Measurements from ENCODE around the gene GABBR2. TPM values are rescaled to one million over a fixed set of nuclear protein-coding genes. Genes with fewer than 3 reads are reported as not detected.

GABBR2 gene
- total and polyA plus RNA-seq, 9 of the 15 experiments (the other 6 are each of a cell fraction or from before 2014, with no cell fraction given) = 0.15 to 1.9 (median 0.32) TPM

DNA sequence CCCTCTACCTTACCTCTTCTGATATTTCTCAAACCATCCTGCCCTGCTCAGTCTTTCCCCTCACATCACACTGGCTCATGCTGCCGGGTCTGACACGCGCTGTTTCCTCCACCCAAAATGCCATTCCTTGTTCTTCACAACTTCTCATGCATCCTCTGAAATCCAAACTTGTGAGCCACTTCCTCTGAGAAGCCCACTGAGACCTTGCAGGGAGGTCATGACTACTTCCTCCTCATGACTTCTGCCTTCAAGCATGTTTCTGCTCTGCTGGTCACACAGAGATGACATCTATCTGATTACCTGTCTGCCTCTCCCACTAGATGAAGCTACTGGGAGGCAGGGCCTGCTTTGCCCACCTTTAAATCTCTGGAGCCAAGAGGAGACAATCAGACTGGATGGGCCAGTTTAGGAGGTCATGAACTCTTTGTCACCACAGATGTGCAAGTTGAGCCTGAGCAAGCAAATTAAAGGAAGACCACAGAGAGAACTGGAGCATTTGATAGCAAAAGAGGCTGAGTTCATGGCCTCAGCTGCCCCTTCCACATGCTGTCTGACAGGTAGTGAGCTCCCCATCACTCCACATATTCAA lies 333.5 kb downstream of the GABBR2 start (continued):
- TF ChIP-seq, protein P1, sequence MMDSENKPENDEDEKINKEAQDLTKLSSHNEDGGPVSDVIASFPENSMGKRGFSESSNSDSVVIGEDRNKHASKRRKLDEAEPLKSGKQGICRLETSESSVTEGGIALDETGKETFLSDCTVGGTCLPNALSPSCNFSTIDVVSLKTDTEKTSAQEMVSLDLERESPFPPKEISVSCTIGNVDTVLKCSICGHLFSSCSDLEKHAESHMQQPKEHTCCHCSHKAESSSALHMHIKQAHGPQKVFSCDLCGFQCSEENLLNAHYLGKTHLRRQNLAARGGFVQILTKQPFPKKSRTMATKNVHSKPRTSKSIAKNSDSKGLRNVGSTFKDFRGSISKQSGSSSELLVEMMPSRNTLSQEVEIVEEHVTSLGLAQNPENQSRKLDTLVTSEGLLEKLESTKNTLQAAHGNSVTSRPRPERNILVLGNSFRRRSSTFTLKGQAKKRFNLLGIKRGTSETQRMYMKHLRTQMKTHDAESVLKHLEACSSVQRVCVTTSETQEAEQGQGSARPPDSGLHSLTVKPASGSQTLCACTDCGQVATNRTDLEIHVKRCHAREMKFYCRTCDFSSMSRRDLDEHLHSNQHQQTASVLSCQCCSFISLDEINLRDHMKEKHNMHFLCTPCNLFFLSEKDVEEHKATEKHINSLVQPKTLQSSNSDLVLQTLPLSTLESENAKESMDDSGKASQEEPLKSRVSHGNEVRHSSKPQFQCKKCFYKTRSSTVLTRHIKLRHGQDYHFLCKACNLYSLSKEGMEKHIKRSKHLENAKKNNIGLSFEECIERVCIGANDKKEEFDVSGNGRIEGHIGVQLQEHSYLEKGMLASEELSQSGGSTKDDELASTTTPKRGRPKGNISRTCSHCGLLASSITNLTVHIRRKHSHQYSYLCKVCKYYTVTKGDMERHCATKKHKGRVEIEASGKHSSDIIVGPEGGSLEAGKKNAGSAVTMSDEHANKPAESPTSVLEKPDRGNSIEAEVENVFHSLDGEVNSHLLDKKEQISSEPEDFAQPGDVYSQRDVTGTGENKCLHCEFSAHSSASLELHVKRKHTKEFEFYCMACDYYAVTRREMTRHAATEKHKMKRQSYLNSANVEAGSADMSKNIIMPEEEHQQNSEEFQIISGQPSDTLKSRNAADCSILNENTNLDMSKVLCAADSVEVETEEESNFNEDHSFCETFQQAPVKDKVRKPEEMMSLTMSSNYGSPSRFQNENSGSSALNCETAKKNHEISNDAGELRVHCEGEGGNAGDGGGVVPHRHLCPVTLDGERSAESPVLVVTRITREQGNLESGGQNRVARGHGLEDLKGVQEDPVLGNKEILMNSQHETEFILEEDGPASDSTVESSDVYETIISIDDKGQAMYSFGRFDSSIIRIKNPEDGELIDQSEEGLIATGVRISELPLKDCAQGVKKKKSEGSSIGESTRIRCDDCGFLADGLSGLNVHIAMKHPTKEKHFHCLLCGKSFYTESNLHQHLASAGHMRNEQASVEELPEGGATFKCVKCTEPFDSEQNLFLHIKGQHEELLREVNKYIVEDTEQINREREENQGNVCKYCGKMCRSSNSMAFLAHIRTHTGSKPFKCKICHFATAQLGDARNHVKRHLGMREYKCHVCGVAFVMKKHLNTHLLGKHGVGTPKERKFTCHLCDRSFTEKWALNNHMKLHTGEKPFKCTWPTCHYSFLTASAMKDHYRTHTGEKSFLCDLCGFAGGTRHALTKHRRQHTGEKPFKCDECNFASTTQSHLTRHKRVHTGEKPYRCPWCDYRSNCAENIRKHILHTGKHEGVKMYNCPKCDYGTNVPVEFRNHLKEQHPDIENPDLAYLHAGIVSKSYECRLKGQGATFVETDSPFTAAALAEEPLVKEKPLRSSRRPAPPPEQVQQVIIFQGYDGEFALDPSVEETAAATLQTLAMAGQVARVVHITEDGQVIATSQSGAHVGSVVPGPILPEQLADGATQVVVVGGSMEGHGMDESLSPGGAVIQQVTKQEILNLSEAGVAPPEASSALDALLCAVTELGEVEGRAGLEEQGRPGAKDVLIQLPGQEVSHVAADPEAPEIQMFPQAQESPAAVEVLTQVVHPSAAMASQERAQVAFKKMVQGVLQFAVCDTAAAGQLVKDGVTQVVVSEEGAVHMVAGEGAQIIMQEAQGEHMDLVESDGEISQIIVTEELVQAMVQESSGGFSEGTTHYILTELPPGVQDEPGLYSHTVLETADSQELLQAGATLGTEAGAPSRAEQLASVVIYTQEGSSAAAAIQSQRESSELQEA (IDR thresholded peaks at IDR 0.05; ENCODE audit: low read depth) = no peak
- TF ChIP-seq ZNF212 (CRISPR knock-in tag; IDR thresholded peaks at IDR 0.05) (no peak), RBM25 (IDR thresholded peaks at IDR 0.05; ENCODE audit: low read depth, low read length, severe bottlenecking) (peak; percentile 87), THRAP3 (IDR thresholded peaks at IDR 0.05; ENCODE audit: borderline replicate concordance) (no peak), SUPT5H (IDR thresholded peaks at IDR 0.05) (no peak), CCNT2 (IDR thresholded peaks at IDR 0.05; ENCODE audit: borderline replicate concordance, extremely low read depth, insufficient read length, low read depth, low read length) (peak; percentile 42), NR1H2 (CRISPR knock-in tag; IDR thresholded peaks at IDR 0.05) (no peak), NCOR1 (IDR thresholded peaks at IDR 0.05) (peak; percentile 72), EP300 (IDR thresholded peaks at IDR 0.05; ENCODE audit: low read length) (peak; percentile 51; the same call in 1 of the 2 replicates), ERF (CRISPR knock-in tag; IDR thresholded peaks at IDR 0.05) (no peak), MTA1 (IDR thresholded peaks at IDR 0.05; ENCODE audit: borderline replicate concordance) (0 out of 2 replicates have a peak, but pooled peaks have one; percentile 40), ZNF253 (CRISPR knock-in tag; conservative IDR thresholded peaks at IDR 0.05) (no peak), SRSF9 (IDR thresholded peaks at IDR 0.05; ENCODE audit: borderline replicate concordance, low read depth, low read length) (no peak), BCOR (IDR thresholded peaks at IDR 0.05) (peak; percentile 76)
- TF ChIP-seq, protein P2, sequence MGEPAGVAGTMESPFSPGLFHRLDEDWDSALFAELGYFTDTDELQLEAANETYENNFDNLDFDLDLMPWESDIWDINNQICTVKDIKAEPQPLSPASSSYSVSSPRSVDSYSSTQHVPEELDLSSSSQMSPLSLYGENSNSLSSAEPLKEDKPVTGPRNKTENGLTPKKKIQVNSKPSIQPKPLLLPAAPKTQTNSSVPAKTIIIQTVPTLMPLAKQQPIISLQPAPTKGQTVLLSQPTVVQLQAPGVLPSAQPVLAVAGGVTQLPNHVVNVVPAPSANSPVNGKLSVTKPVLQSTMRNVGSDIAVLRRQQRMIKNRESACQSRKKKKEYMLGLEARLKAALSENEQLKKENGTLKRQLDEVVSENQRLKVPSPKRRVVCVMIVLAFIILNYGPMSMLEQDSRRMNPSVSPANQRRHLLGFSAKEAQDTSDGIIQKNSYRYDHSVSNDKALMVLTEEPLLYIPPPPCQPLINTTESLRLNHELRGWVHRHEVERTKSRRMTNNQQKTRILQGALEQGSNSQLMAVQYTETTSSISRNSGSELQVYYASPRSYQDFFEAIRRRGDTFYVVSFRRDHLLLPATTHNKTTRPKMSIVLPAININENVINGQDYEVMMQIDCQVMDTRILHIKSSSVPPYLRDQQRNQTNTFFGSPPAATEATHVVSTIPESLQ (CRISPR knock-in tag; IDR thresholded peaks at IDR 0.05) = no peak
- TF ChIP-seq, protein P3, sequence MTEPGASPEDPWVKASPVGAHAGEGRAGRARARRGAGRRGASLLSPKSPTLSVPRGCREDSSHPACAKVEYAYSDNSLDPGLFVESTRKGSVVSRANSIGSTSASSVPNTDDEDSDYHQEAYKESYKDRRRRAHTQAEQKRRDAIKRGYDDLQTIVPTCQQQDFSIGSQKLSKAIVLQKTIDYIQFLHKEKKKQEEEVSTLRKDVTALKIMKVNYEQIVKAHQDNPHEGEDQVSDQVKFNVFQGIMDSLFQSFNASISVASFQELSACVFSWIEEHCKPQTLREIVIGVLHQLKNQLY (CRISPR knock-in tag; conservative IDR thresholded peaks at IDR 0.05) = no peak
- TF ChIP-seq, protein P4, sequence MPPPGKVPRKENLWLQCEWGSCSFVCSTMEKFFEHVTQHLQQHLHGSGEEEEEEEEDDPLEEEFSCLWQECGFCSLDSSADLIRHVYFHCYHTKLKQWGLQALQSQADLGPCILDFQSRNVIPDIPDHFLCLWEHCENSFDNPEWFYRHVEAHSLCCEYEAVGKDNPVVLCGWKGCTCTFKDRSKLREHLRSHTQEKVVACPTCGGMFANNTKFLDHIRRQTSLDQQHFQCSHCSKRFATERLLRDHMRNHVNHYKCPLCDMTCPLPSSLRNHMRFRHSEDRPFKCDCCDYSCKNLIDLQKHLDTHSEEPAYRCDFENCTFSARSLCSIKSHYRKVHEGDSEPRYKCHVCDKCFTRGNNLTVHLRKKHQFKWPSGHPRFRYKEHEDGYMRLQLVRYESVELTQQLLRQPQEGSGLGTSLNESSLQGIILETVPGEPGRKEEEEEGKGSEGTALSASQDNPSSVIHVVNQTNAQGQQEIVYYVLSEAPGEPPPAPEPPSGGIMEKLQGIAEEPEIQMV (tag; conservative IDR thresholded peaks at IDR 0.05; ENCODE audit: low read depth) = no peak

All from K562 (cell line).